ENCODE results near the gene GSTA5. TPM values are rescaled to one million over a fixed set of nuclear protein-coding genes. Genes with fewer than 3 reads are reported as not detected.
"Not testable (repeated sequence)": the region's sequence is repeated elsewhere in the genome, so short reads cannot be mapped to it uniquely, and the experiment has no call there.

GSTA5 gene
- total RNA-seq, 1 donor from 2014 or later = not detected

DNA sequence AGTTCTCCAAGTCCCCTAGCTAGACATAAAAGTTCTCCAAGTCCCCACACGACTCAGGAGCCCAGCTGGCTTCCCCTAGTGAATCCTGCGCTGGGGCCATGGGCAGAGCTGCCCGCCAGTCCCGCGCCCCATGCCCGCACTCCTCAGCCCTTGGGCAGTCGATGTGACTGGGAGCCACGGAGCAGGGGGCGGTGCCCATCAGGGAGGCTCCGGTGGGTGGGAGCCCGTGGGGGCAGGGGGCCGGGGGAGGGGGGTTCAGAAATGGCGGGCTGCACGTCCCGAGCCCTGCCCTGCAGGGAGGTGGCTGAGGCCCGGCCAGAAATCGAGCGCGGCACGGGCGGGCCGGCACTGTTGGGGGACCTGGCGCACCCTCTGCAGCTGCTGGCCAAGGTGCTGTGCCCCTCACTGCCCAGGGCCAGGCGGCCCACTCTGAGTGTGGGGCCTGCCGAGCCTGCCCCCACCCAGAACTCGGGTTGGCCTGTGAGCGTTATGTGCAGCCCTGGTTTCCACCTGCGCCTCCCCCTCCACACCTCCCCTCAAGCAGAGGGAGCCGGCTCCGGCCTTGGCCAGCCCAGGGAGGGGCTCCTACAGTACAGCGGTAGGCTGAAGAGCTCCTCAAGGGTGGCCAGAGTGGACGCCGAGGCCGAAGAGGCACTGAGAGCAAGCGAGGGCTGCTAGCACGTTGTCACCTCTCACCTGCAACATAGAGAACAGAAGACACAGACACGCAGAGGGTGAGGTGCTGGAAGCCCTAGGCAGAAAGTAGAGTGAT is 11.4 kb downstream of the GSTA5 start:
- peaks cover 5% of the 10 kb centered on the region for H3K36me3 Mint-ChIP-seq (ENCODE audit: low read depth, unreplicated experiment)
- H3K4me3 Mint-ChIP-seq (ENCODE audit: unreplicated experiment) = no peak overlapping the region
- TF ChIP-seq, protein P1, sequence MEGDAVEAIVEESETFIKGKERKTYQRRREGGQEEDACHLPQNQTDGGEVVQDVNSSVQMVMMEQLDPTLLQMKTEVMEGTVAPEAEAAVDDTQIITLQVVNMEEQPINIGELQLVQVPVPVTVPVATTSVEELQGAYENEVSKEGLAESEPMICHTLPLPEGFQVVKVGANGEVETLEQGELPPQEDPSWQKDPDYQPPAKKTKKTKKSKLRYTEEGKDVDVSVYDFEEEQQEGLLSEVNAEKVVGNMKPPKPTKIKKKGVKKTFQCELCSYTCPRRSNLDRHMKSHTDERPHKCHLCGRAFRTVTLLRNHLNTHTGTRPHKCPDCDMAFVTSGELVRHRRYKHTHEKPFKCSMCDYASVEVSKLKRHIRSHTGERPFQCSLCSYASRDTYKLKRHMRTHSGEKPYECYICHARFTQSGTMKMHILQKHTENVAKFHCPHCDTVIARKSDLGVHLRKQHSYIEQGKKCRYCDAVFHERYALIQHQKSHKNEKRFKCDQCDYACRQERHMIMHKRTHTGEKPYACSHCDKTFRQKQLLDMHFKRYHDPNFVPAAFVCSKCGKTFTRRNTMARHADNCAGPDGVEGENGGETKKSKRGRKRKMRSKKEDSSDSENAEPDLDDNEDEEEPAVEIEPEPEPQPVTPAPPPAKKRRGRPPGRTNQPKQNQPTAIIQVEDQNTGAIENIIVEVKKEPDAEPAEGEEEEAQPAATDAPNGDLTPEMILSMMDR (IDR thresholded peaks at IDR 0.05; ENCODE audit: unreplicated experiment) = no peak
- no peak overlapping the region for H3K27ac Mint-ChIP-seq (ENCODE audit: unreplicated experiment)
- H3K27me3 Mint-ChIP-seq (ENCODE audit: unreplicated experiment) = no peaks in the 10 kb centered on the region
- no peaks in the 10 kb centered on the region for H3K9me3 Mint-ChIP-seq (ENCODE audit: unreplicated experiment)
- no peak for DNase-seq (ENCODE audit: low spot score)
- H3K4me1 Mint-ChIP-seq (ENCODE audit: unreplicated experiment) = no peaks in the 10 kb centered on the region

DNA sequence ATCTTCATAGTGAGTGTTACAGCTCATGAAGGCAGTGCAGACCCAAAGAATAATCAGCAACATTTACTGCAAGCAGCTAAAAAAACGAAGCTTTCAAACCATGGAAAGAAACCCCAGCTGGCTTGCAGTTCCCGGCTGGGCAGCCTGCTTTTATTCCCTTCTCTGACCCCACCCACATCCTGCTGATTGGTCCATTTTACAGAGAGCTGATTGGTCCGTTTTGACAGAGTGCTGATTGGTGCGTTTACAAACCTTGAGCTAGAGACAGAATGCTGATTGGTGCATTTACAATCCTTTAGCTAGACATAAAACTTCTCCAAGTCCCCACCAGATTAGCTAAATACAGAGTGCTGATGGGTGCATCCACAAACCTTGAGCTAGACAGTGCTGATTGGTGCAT is 12.0 kb downstream of the GSTA5 start:
- not testable (repeated sequence) for H3K4me1 Mint-ChIP-seq (ENCODE audit: unreplicated experiment); DNase-seq (ENCODE audit: low spot score); H3K9me3 Mint-ChIP-seq (ENCODE audit: unreplicated experiment); H3K4me3 Mint-ChIP-seq (ENCODE audit: unreplicated experiment); H3K36me3 Mint-ChIP-seq (ENCODE audit: low read depth, unreplicated experiment); H3K27ac Mint-ChIP-seq (ENCODE audit: unreplicated experiment); H3K27me3 Mint-ChIP-seq (ENCODE audit: unreplicated experiment)

DNA sequence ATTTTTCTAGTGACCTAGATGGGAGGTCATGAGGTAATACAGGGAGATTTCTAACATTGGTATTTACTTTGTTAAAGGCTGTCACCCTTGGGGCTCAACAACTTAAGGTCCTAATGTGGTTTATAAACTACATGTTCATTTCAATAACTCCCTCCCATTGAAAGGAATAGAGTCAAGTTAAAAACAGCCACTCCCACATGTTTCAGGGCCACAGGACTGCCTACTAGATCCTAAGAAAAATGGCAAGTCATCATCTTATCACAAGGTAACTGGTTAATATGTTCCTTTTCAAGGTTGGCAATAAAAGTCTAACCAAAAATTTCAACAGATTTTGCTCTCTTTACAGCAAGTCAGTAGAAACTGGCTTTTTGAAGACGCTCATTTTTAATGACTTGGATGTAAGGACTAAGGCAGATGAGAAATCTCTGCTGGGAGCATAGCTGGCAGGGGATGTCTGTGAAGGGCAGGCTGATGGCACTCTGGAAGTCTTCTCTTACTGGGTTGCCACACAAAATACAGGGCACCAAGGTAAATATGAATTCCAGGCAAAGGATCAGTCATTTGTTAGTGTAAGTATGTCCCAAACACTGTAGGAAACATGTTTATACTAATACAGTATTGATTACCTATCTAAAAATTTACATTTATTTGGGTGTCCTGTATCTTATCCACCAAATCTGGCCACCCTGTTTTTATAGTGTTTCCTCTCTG is 13.4 kb downstream of the GSTA5 start:
- H3K9me3 Mint-ChIP-seq (ENCODE audit: unreplicated experiment); DNase-seq (ENCODE audit: low spot score): not testable (repeated sequence)

DNA sequence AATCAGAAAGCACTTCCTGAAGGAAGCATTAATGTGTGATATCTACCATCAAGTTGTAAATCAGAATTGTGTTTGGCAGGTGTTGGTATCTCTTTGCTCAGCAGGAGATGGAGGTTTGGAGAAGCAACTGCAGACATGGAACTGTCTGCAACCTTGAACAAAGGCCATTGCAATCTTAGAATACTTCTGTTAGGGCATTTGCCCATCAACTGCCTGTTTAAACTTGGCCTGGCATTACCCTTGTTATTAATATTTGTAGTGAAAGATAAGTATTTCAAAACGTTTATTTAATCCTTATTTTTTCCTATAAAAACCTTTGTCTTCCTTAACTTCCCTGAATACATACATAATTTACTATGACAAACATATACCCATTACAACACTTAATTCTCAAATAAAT is 14.1 kb downstream of the GSTA5 start:
- Mint-ChIP-seq H3K27ac (ENCODE audit: unreplicated experiment) (no peak overlapping the region), H3K36me3 (ENCODE audit: low read depth, unreplicated experiment) (peaks cover 6% of the 10 kb centered on the region), H3K9me3 (ENCODE audit: unreplicated experiment) (no peaks in the 10 kb centered on the region), H3K27me3 (ENCODE audit: unreplicated experiment) (peaks cover 2% of the 10 kb centered on the region), H3K4me1 (ENCODE audit: unreplicated experiment) (no peaks in the 10 kb centered on the region), H3K4me3 (ENCODE audit: unreplicated experiment) (no peak overlapping the region)
- TF ChIP-seq, protein P1 (IDR thresholded peaks at IDR 0.05; ENCODE audit: unreplicated experiment) = no peak
- no peak for DNase-seq (ENCODE audit: low spot score)

More for the DNA sequence above, 13.4 kb downstream of the GSTA5 start:
- not testable (repeated sequence) for H3K27ac Mint-ChIP-seq (ENCODE audit: unreplicated experiment); H3K4me3 Mint-ChIP-seq (ENCODE audit: unreplicated experiment); H3K4me1 Mint-ChIP-seq (ENCODE audit: unreplicated experiment); H3K36me3 Mint-ChIP-seq (ENCODE audit: low read depth, unreplicated experiment); H3K27me3 Mint-ChIP-seq (ENCODE audit: unreplicated experiment)

DNA sequence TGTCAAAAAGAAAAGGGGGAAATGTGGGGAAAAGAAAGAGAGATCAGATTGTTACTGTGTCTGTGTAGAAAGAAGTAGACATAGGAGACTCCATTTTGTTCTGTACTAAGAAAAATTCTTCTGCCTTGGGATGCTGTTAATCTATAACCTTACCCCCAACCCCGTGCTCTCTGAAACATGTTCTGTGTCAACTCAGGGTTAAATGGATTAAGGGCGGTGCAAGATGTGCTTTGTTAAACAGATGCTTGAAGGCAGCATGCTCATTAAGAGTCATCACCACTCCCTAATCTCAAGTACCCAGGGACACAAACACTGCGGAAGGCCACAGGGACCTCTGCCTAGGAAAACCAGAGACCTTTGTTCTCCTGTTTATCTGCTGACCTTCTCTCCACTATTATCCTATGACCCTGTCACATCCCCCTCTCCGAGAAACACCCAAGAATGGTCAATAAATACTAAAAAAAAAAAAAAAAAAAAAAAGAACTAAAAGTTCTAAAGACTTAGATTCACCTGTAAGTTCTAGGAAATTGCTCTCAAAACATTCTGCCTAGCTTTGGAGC is 14.6 kb downstream of the GSTA5 start:
- H3K9me3 Mint-ChIP-seq (ENCODE audit: unreplicated experiment); H3K4me3 Mint-ChIP-seq (ENCODE audit: unreplicated experiment); DNase-seq (ENCODE audit: low spot score); H3K4me1 Mint-ChIP-seq (ENCODE audit: unreplicated experiment); H3K36me3 Mint-ChIP-seq (ENCODE audit: low read depth, unreplicated experiment); H3K27me3 Mint-ChIP-seq (ENCODE audit: unreplicated experiment); H3K27ac Mint-ChIP-seq (ENCODE audit: unreplicated experiment): not testable (repeated sequence)

DNA sequence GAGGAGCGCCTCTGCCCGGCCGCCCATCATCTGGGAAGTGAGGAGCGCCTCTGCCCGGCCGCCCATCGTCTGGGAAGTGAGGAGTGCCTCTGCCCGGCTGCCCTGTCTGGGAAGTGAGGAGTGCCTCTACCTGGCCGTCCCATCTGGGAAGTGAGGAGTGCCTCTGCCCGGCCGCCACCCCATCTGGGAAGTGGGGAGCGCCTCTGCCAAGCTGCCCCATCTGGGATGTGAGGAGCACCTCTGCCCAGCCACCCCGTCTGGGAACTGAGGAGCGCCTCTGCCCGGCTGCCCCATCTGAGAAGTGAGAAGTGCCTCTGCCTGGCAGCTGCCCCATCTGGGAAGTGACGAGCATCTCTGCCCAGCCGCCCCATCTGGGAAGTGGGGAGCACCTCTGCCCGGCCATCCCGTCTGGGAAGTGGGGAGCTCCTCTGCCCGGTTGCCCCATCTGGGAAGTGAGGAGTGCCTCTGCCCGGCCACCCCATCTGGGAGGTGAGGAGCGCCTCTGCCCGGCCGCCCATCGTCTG is 15.3 kb downstream of the GSTA5 start:
- H3K27me3 Mint-ChIP-seq (ENCODE audit: unreplicated experiment); H3K4me3 Mint-ChIP-seq (ENCODE audit: unreplicated experiment); H3K4me1 Mint-ChIP-seq (ENCODE audit: unreplicated experiment); DNase-seq (ENCODE audit: low spot score); H3K27ac Mint-ChIP-seq (ENCODE audit: unreplicated experiment); H3K9me3 Mint-ChIP-seq (ENCODE audit: unreplicated experiment); H3K36me3 Mint-ChIP-seq (ENCODE audit: low read depth, unreplicated experiment): not testable (repeated sequence)

Measured in endothelial cell (in vitro differentiated cells).